HCT116 (cell line): Measurements from ENCODE around the gene ARHGEF12. TPM values are rescaled to one million over a fixed set of nuclear protein-coding genes. Genes with fewer than 3 reads are reported as not detected.

Source experiments
- ATAC-seq: fragments of 200-7000 bp; cut with Tn5 transposase; 2 replicates; pipeline ENCODE4 v1.9.1; 2020; ENCODE audit warnings: mild to moderate bottlenecking, moderate library complexity
- BruUV-seq: library from RNA; stranded (reverse); fragments of 400-500 nt; replicated peaks from 2 replicates; lab custom pipeline; 2021; lab: Mats Ljungman, UMichigan
- CTCF ChIA-PET: fragments of 300-600 bp; sonication (Branson Sonifier 250); formaldehyde crosslinking; loops from one replicate; lab custom pipeline; 2021; ENCODE audit warnings: antibody characterized with exemption; lab: Charles Lee
- POLR2A ChIA-PET: fragments of 300-600, 350-600 bp; sonication (Branson Sonifier 250); formaldehyde crosslinking; loops from one replicate; lab custom pipeline; 2021; ENCODE audit warnings: antibody characterized with exemption; lab: Charles Lee
- RAD21 ChIA-PET, 2 experiments: fragments of 300-600 bp; sonication (Branson Sonifier 250); formaldehyde crosslinking; loops; one replicate each; lab custom pipeline; 2023; ENCODE audit warnings: low total read pairs in 2 of 2; ENCODE audit not compliant: uncharacterized antibody in 2 of 2, unreplicated experiment in 2 of 2, low non-redundant PET in 1 of 2; lab: Charles Lee
- DNase-seq: peaks from one replicate; pipeline ENCODE4 v3.0.0-alpha.2; 2010; ENCODE audit warnings: low read depth, low spot score
- H2AFZ ChIP-seq: fragments of 200-600 bp; shearing (Covaris generic), sonication (generic); 2 replicates; pipeline ENCODE4 v1.6.1; 2017; ENCODE audit warnings: low read depth, mixed run types, mixed read lengths, antibody characterized with exemption, low read length; ENCODE audit not compliant: poor library complexity, severe bottlenecking
- H3K27ac ChIP-seq: 2 replicates; pipeline ENCODE4 v1.5.1; 2012; ENCODE audit warnings: low read depth, low read length
- H3K27me3 ChIP-seq: fragments of 200-600 bp; sonication (generic); 2 replicates; pipeline ENCODE4 v1.6.1; 2016; ENCODE audit warnings: mixed run types, low read length, mixed read lengths; ENCODE audit not compliant: insufficient read depth
- H3K36me3 ChIP-seq, 2 experiments: fragments of 200-500 bp in 1 of 2; fragments of 200-600 bp in 1 of 2; sonication (Bioruptor generic) in 1 of 2; sonication (generic) in 1 of 2; 2 replicates each; pipeline versions ENCODE4 v1.5.1 to v1.6.1; 2014 to 2016; ENCODE audit warnings: low read length in 2 of 2, inconsistent platforms in 1 of 2, mixed read lengths in 1 of 2, mixed run types in 1 of 2; ENCODE audit not compliant: insufficient read depth in 2 of 2, control insufficient read depth in 1 of 2
- H3K4me1 ChIP-seq, 2 experiments: fragments of 200-600 bp in 1 of 2; sonication (generic) in 1 of 2; 2 replicates each; pipeline versions ENCODE4 v1.5.1 to v1.6.1; 2012 to 2017; ENCODE audit warnings: low read length in 2 of 2, inconsistent platforms in 1 of 2, mild to moderate bottlenecking in 1 of 2, mixed read lengths in 1 of 2, mixed run types in 1 of 2, moderate library complexity in 1 of 2; ENCODE audit not compliant: insufficient read depth in 2 of 2, control insufficient read depth in 1 of 2
- H3K4me2 ChIP-seq: fragments of 200-600 bp; sonication (generic); 2 replicates; pipeline ENCODE4 v1.6.1; 2017; ENCODE audit warnings: mixed run types, low read length, mixed read lengths
- H3K4me3 ChIP-seq, 2 experiments: fragments of 200-600 bp in 1 of 2; sonication (generic) in 1 of 2; replicated peaks in 1 of 2; 2 replicates each; pipeline ENCODE4 v1.5.1; 2011 to 2016; ENCODE audit warnings: low read length in 2 of 2, control low read depth in 1 of 2, low read depth in 1 of 2, mild to moderate bottlenecking in 1 of 2, mixed read lengths in 1 of 2, mixed run types in 1 of 2
- H3K79me2 ChIP-seq: fragments of 200-600 bp; sonication (generic); 2 replicates; pipeline ENCODE4 v1.6.1; 2017; ENCODE audit warnings: mild to moderate bottlenecking, mixed run types, low read length, moderate library complexity, mixed read lengths; ENCODE audit not compliant: insufficient read depth
- H3K9ac ChIP-seq: fragments of 200-600 bp; sonication (generic); 2 replicates; pipeline ENCODE4 v1.6.1; 2016; ENCODE audit warnings: low read length, mixed read lengths
- H3K9me2 ChIP-seq: fragments of 200-600 bp; sonication (generic), shearing (Covaris generic); 2 replicates; pipeline ENCODE4 v1.6.1; 2017; ENCODE audit warnings: mixed run types, mild to moderate bottlenecking, moderate library complexity; ENCODE audit not compliant: insufficient read depth
- H3K9me3 ChIP-seq, 2 experiments: fragments of 200-500 bp in 1 of 2; fragments of 200-600 bp in 1 of 2; sonication (Bioruptor generic) in 1 of 2; sonication (generic) in 1 of 2; 2 replicates each; pipeline ENCODE4 v1.6.1; 2014 to 2017; ENCODE audit warnings: low read length in 2 of 2, mixed read lengths in 2 of 2, inconsistent platforms in 1 of 2, low read depth in 1 of 2, mild to moderate bottlenecking in 1 of 2, mixed run types in 1 of 2, moderate library complexity in 1 of 2; ENCODE audit not compliant: control insufficient read depth in 1 of 2, insufficient read depth in 1 of 2
- H4K20me1 ChIP-seq: fragments of 200-600 bp; sonication (generic), shearing (Covaris generic); 2 replicates; pipeline ENCODE4 v1.6.1; 2017; ENCODE audit warnings: mixed run types, mild to moderate bottlenecking, moderate library complexity; ENCODE audit not compliant: insufficient read depth
- CEBPB ChIP-seq: IDR thresholded peaks from 2 replicates; pipeline ENCODE4 v1.6.1; 2012; ENCODE audit warnings: low read depth
- EGR1 ChIP-seq: IDR thresholded peaks from 2 replicates; pipeline ENCODE4 v1.6.1; 2012; ENCODE audit warnings: low read depth
- EZH2phosphoT487 ChIP-seq: fragments of 200-600 bp; IDR thresholded peaks from 2 replicates; pipeline ENCODE4 v1.6.1; 2018; ENCODE audit warnings: antibody characterized with exemption, borderline replicate concordance
- JUND ChIP-seq: IDR thresholded peaks from 2 replicates; pipeline ENCODE4 v1.6.1; 2012
- POLR2AphosphoS5 ChIP-seq: IDR thresholded peaks from 2 replicates; pipeline ENCODE4 v1.6.1; 2011; ENCODE audit warnings: mild to moderate bottlenecking, low read depth, low read length, moderate library complexity
- ZNF274 ChIP-seq: fragments of 200-500 bp; sonication (Bioruptor generic); IDR thresholded peaks from 2 replicates; pipeline ENCODE4 v1.6.1; 2014; ENCODE audit warnings: mild to moderate bottlenecking, low read depth, low read length, inconsistent platforms
- intact Hi-C: fragments of 100-400 bp; cut with micrococcal nuclease; formaldehyde crosslinking; loops from 2 replicates; pipeline ENCODE4 v1.10.0; 2022
- total RNA-seq: library from RNA; stranded (reverse); gene quantifications from one replicate; pipeline ENCODE4 v1.2.1, GENCODE V29; 2021; ENCODE audit not compliant: unreplicated experiment
- TF ChIP-seq, protein P1 (sequence below): IDR thresholded peaks from 2 replicates; pipeline ENCODE4 v1.6.1; 2012
- TF ChIP-seq, protein P2 (sequence below): IDR thresholded peaks from 2 replicates; pipeline ENCODE4 v1.6.1; 2011; ENCODE audit warnings: mild to moderate bottlenecking, low read length, moderate library complexity; ENCODE audit not compliant: insufficient replicate concordance; ENCODE audit errors: extremely low read depth
- TF ChIP-seq, protein P3 (sequence below): IDR thresholded peaks from 2 replicates; pipeline ENCODE4 v1.6.1; 2012; ENCODE audit warnings: low read depth

The ARHGEF12 gene
- total RNA-seq, 1 experiment from 2014 or later: 81.4 TPM

DNA sequence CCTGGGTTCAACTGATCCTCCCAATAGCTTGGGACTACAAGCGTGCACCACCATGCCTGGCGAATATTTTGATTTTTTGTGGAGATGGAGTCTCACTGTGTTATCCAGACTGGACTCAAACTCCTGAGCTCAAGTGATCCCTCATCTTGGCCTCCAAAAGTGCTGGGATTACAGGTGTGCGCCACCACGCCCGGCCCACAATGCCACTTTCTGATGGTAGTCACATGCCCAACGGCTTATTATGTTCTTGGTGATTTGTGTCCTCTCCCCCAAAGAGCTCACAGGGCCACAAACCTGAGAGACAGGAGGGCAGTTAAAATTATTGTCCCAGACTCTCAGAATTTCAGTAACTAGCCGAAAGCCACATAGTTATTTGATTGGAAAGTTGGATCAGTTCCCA, 185.0 kb downstream of the ARHGEF12 start:
- ChIA-PET POLR2A (no interaction called here), RAD21 (no interaction called here), CTCF (no interaction called here)
- H2AFZ ChIP-seq: no peak overlapping the region
- H3K27me3 ChIP-seq: no peaks in the 10 kb centered on the region
- no peak overlapping the region for H3K9ac ChIP-seq
- DNase-seq (no peak), ATAC-seq (no peak)
- H3K9me3 ChIP-seq: no peaks in the 10 kb centered on the region
- no TSS peak for BruUV-seq
- H3K9me2 ChIP-seq: no peaks in the 10 kb centered on the region
- no peaks in the 10 kb centered on the region for H3K36me3 ChIP-seq
- no peak overlapping the region for H3K4me3 ChIP-seq
- H3K79me2 ChIP-seq: no peaks in the 10 kb centered on the region
- TF ChIP-seq CEBPB: no peak
- TF ChIP-seq POLR2AphosphoS5: no peak
- TF ChIP-seq, protein P1, sequence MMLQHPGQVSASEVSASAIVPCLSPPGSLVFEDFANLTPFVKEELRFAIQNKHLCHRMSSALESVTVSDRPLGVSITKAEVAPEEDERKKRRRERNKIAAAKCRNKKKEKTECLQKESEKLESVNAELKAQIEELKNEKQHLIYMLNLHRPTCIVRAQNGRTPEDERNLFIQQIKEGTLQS: no peak
- TF ChIP-seq, protein P2, sequence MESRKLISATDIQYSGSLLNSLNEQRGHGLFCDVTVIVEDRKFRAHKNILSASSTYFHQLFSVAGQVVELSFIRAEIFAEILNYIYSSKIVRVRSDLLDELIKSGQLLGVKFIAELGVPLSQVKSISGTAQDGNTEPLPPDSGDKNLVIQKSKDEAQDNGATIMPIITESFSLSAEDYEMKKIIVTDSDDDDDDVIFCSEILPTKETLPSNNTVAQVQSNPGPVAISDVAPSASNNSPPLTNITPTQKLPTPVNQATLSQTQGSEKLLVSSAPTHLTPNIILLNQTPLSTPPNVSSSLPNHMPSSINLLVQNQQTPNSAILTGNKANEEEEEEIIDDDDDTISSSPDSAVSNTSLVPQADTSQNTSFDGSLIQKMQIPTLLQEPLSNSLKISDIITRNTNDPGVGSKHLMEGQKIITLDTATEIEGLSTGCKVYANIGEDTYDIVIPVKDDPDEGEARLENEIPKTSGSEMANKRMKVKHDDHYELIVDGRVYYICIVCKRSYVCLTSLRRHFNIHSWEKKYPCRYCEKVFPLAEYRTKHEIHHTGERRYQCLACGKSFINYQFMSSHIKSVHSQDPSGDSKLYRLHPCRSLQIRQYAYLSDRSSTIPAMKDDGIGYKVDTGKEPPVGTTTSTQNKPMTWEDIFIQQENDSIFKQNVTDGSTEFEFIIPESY: no peak
- TF ChIP-seq JUND: no peak
- no peak for TF ChIP-seq EZH2phosphoT487
- TF ChIP-seq ZNF274: no peak
- TF ChIP-seq, protein P3, sequence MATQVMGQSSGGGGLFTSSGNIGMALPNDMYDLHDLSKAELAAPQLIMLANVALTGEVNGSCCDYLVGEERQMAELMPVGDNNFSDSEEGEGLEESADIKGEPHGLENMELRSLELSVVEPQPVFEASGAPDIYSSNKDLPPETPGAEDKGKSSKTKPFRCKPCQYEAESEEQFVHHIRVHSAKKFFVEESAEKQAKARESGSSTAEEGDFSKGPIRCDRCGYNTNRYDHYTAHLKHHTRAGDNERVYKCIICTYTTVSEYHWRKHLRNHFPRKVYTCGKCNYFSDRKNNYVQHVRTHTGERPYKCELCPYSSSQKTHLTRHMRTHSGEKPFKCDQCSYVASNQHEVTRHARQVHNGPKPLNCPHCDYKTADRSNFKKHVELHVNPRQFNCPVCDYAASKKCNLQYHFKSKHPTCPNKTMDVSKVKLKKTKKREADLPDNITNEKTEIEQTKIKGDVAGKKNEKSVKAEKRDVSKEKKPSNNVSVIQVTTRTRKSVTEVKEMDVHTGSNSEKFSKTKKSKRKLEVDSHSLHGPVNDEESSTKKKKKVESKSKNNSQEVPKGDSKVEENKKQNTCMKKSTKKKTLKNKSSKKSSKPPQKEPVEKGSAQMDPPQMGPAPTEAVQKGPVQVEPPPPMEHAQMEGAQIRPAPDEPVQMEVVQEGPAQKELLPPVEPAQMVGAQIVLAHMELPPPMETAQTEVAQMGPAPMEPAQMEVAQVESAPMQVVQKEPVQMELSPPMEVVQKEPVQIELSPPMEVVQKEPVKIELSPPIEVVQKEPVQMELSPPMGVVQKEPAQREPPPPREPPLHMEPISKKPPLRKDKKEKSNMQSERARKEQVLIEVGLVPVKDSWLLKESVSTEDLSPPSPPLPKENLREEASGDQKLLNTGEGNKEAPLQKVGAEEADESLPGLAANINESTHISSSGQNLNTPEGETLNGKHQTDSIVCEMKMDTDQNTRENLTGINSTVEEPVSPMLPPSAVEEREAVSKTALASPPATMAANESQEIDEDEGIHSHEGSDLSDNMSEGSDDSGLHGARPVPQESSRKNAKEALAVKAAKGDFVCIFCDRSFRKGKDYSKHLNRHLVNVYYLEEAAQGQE: no peak
- TF ChIP-seq EGR1: no peak
- intact Hi-C loops: no loop called here
- H3K27ac ChIP-seq: no peak overlapping the region
- no peaks in the 10 kb centered on the region for H4K20me1 ChIP-seq
- H3K4me2 ChIP-seq: no peak overlapping the region
- H3K4me1 ChIP-seq: peaks cover 11 to 12% of the 10 kb centered on the region in 2 experiments; a peak in 3 of 4 replicates
